ENCODE measurements around the gene ALDOA. TPM values are rescaled to one million over a fixed set of nuclear protein-coding genes. Genes with fewer than 3 reads are reported as not detected.
"Not testable (repeated sequence)": the region's sequence is repeated elsewhere in the genome, so short reads cannot be mapped to it uniquely, and the experiment has no call there.

The ALDOA gene
- polyA plus RNA-seq, 1 donor from 2014 or later: 884 TPM

- Mint-ChIP-seq H3K4me1 (no peaks in the 10 kb centered on the region), H3K27ac (no peak overlapping the region), H3K4me3 (no peak overlapping the region), H3K36me3 (peaks cover 5% of the 10 kb centered on the region), H3K27me3 (no peaks in the 10 kb centered on the region), H3K9me3 (peaks cover 0 to 2% (median 0%) of the 10 kb centered on the region in 3 donors)
Observed at GRCh38 chr16:30104090-30104489, 38.5 kb downstream of the ALDOA start.

DNA sequence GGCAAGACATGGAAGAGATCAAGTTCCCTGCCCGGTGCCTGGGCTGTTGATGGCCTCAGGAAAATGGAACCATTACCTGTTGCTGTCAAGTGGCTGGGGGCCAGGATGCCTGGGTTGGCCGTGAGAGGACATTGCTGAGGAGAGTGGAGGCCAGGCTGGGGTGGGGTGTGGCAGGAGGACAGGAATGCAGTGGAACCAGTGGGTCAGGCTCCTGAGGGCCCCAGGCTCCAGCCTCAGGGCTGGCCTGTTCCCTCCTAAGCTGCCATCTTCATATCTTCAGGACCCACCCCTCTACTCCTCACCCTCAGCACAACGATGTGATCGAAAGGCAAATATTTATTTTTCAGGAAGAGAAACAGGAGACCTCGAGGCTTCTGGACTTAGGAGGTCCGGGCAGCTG lies 38.9 kb downstream of the ALDOA start:
- peaks cover 0 to 2% (median 0%) of the 10 kb centered on the region in 3 donors for H3K9me3 Mint-ChIP-seq
- H3K27me3 Mint-ChIP-seq: no peaks in the 10 kb centered on the region
- H3K4me1 Mint-ChIP-seq: no peaks in the 10 kb centered on the region
- H3K4me3 Mint-ChIP-seq: no peak overlapping the region
- no peak overlapping the region for H3K27ac Mint-ChIP-seq
- peaks cover 5% of the 10 kb centered on the region for H3K36me3 Mint-ChIP-seq

GRCh38 chr16:30108059-30108850 lies 42.7 kb downstream of the ALDOA start:
- H3K9me3 Mint-ChIP-seq: no peaks in the 10 kb centered on the region
- H3K4me3 Mint-ChIP-seq: no peak overlapping the region
- no peaks in the 10 kb centered on the region for H3K4me1 Mint-ChIP-seq
- H3K27ac Mint-ChIP-seq: no peak overlapping the region
- peaks cover 9% of the 10 kb centered on the region for H3K36me3 Mint-ChIP-seq
- H3K27me3 Mint-ChIP-seq: no peaks in the 10 kb centered on the region

DNA sequence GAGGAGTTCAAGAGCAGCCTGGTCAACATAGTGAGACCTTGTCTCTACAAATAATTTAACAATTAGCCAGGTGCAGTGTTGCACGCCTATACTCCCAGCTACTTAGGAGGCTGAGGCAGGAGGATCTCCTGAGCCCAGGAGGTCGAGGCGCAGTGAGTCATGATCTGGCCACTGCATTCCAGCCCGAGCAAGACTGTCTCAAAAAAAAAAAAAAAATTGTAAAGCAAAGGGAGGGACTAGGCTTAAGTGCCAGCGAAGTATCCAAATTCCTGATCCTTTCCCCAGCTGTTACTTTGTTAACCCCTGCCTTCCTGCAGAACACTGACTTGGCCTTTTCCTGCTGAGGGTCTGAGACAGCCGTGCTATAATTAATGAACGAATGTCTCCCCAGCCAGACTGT lies 45.1 kb downstream of the ALDOA start:
- Mint-ChIP-seq H3K27ac (peak overlapping the region in 1 of 3 donors; percentile 16), H3K4me3 (no peak overlapping the region)

DNA sequence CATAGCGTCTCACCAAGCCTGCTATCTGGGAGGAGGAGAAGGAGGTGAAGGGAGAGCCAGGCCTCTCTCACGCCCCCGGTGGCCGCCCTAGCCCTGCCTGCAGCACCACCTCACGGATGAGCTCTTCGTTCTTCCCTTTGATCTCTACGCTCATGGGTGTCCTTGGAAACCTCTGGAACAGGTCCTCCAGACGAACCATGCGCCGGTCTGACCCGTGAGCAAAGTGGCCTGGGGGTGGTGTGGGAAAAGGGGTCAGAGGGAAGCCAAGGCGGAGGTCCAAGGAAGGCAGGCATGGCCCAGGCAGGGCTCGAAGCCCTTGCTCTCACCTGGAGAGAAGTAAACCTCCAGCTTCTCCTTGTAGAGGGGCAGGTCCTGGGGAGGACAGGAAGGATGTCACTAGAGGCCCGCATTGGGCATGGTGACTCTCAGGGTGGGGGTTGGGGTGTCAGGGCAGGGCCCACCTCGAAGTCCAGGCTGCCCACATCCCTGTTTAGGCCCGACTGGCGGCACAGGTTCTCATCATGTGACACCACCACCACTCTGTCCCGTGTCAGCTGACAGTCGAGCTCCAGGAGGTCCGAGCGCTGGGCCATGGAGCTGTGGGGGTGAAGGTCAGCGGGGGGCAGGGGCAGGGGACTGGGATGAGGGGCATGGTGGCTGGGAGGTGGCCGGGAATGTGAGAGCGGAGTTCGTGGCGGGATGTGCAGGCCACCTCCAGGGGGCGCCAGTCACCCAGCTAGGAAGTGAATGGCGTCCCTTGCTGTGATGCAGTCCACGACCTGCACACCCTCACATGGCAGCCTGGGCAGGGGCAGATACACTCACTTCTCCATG lies 46.9 kb downstream of the ALDOA start:
- H3K36me3 Mint-ChIP-seq: peaks cover 7% of the 10 kb centered on the region
- H3K9me3 Mint-ChIP-seq: no peaks in the 10 kb centered on the region
- peak overlapping the region in 1 of 3 donors; percentile 51 for H3K27ac Mint-ChIP-seq
- no peak overlapping the region for H3K4me3 Mint-ChIP-seq
- no peaks in the 10 kb centered on the region for H3K27me3 Mint-ChIP-seq
- peaks cover 3 to 7% (median 4%) of the 10 kb centered on the region in 3 donors for H3K4me1 Mint-ChIP-seq

More for the DNA sequence above, 45.1 kb downstream of the ALDOA start:
- Mint-ChIP-seq H3K9me3 (no peaks in the 10 kb centered on the region), H3K36me3 (peaks cover 8% of the 10 kb centered on the region), H3K4me1 (peaks cover 3 to 7% (median 4%) of the 10 kb centered on the region in 3 donors), H3K27me3 (no peaks in the 10 kb centered on the region)

DNA sequence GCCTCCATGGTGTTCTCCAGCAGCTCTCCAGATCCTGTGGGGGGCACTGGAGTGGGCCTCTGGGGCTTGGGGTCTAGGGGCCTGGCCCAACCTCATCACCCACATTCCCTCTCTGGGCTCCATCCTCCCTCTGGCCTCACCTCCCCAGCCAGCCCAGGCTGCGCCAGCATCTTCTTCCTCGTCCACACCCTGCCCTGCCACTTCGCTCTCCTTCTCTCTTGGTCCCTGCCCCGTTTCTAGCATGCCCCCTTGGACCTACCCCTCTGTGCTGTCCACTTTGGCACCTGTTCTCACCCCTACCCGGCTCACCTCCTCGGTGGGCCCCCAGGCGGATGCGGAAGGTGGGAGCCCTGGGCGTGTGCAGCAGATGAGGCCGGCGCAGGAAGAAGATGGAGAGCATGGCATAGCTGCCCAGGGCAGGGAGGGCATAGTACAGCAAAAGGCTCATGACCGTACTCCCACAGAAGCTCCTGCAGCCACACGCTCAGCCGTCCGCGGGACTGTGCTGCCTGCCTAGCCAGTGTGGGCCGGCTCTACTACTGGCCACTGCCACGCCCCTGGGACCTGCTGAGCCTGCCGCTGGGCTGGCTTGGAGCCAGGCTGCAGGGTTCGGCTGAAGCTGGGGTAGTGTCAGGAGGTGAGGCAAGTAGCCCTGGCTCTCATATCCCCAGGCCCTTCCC lies 47.6 kb downstream of the ALDOA start, which contains the start of gene GDPD3:
TSS of gene GDPD3 (minus strand) at position 507 of the 680 bp plus-strand sequence. CDS start at position 448, 59 bp downstream.
- H3K4me3 Mint-ChIP-seq: peak within 1 kb of the TSS in 1 of 4 donors; percentile 28
- H3K27me3 Mint-ChIP-seq: no peaks in the 10 kb centered on the region
- H3K4me1 Mint-ChIP-seq: peaks cover 3 to 7% (median 4%) of the 10 kb centered on the region in 3 donors
- no peaks in the 10 kb centered on the region for H3K9me3 Mint-ChIP-seq
- H3K36me3 Mint-ChIP-seq: peaks cover 7% of the 10 kb centered on the region
- H3K27ac Mint-ChIP-seq: peak within 1 kb of the TSS; percentile 51 to 83 (median 59)

- peaks cover 3 to 7% (median 4%) of the 10 kb centered on the region in 3 donors for H3K4me1 Mint-ChIP-seq
Observed at GRCh38 chr16:30113711-30114333, 48.3 kb downstream of the ALDOA start.

DNA sequence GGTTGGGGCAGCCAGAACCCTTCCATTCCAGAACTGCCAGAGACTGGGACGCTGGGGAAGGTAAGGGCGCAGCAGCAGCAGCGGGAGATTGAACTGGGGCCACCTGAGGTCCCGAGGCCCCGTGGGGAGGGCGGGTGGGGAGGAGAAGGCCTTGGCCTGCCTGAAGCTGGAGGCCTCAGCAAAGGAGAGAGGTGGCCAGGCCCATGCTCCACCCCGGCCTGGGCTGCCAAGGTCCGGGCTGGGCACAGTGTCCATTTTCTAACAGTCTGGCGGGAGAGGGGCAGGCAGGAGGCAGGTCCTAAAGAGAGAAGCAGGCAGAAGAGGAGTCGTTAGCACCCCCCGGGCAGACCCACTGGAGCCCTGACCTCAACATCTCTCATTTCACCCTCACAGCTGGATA lies 48.9 kb downstream of the ALDOA start:
- Mint-ChIP-seq H3K4me3 (peak overlapping the region in 2 of 4 donors; percentile 28 to 63), H3K27ac (peak overlapping the region in 1 of 3 donors; percentile 59), H3K36me3 (peaks cover 5% of the 10 kb centered on the region), H3K27me3 (no peaks in the 10 kb centered on the region), H3K4me1 (peaks cover 3 to 7% (median 4%) of the 10 kb centered on the region in 3 donors), H3K9me3 (no peaks in the 10 kb centered on the region)

More at GRCh38 chr16:30113711-30114333, 48.3 kb downstream of the ALDOA start:
- Mint-ChIP-seq H3K9me3 (no peaks in the 10 kb centered on the region), H3K27me3 (no peaks in the 10 kb centered on the region), H3K4me3 (peak overlapping the region in 1 of 4 donors; percentile 28), H3K36me3 (peaks cover 7% of the 10 kb centered on the region), H3K27ac (peak overlapping the region in 1 of 3 donors; percentile 59)

- H3K36me3 Mint-ChIP-seq, H3K4me3 Mint-ChIP-seq, H3K27me3 Mint-ChIP-seq, H3K9me3 Mint-ChIP-seq, H3K4me1 Mint-ChIP-seq: not testable (repeated sequence)
- H3K27ac Mint-ChIP-seq: peak overlapping the region in 1 of 3 donors; percentile 23
Observed at GRCh38 chr16:30114833-30115232, 49.3 kb downstream of the ALDOA start.

GRCh38 chr16:30115238-30115637 lies 49.7 kb downstream of the ALDOA start:
- H3K27ac Mint-ChIP-seq: peak overlapping the region in 1 of 3 donors; percentile 23
- no peak overlapping the region for H3K4me3 Mint-ChIP-seq
- H3K4me1 Mint-ChIP-seq: peaks cover 4 to 7% (median 6%) of the 10 kb centered on the region in 3 donors
- no peaks in the 10 kb centered on the region for H3K9me3 Mint-ChIP-seq
- peaks cover 5% of the 10 kb centered on the region for H3K36me3 Mint-ChIP-seq
- no peaks in the 10 kb centered on the region for H3K27me3 Mint-ChIP-seq

DNA sequence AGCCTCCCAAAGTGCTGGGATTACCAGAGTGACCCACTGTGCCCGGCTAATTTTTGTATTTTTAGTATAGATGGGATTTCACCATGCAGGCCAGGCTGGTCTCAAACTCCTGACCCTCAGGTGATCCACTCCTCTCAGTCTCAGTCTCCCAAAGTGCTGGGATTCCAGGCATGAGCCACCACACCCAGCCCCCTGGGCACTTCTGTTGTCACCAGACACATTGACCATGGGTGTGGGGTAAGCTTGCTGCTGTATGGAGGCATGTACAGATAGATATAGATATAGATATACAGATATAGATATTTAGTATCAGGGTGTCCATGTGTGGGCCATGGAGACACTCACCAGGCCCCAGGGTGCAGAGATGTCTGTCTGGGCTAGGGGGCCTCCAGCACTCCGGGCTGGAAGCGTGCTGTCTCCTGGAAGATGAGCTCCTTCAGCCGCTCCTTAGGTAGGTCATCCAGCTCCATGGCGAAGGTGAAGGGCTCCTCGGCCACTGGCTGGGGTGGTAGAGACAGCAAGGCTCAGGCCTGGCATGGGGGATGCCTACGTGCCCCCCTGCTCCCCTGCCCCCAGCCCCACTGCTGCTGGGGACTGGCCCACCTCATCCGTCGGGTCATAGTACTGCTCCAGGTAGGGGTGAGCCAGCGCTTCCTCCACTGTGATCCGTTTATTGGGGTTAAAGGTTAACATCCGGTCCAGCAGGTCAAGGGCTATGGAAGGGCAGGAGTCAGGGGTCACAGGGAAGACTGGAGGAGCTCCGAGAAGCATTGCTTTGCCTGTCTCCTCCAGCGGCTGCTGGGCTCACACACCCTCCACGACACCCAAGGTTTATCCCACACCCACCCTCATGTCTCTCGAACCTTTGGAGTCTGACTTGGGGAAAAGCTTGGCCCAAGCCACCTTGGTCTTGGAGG lies 51.0 kb downstream of the ALDOA start:
- Mint-ChIP-seq H3K4me1 (peaks cover 6 to 7% (median 7%) of the 10 kb centered on the region in 3 donors), H3K36me3 (peaks cover 1% of the 10 kb centered on the region), H3K27me3 (no peaks in the 10 kb centered on the region), H3K27ac (no peak overlapping the region), H3K9me3 (no peaks in the 10 kb centered on the region), H3K4me3 (no peak overlapping the region)

DNA sequence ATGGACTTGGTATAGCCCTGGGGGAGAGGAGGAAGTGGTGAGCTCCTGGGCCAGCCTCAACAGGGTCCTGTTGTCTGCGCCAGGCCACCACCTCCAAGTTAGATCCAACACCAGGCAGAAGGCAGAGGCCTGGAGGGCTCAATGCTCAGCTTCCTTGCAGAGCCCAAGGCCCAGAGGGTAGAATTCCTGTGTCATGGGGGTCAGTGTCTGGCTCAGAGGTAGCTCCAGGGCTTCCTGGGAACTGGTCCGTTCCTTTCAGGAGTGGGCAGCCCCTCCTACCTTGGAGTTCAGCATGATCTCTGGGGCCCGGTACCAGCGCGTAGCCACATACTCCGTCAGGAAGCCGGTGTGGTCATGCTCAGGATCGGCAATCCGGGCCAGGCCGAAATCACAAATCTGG lies 52.2 kb downstream of the ALDOA start:
- H3K27ac Mint-ChIP-seq: no peak overlapping the region
- H3K4me1 Mint-ChIP-seq: peaks cover 7 to 11% (median 10%) of the 10 kb centered on the region in 3 donors

GRCh38 chr16:30119428-30119827 lies 53.9 kb downstream of the ALDOA start:
- H3K27me3 Mint-ChIP-seq: no peaks in the 10 kb centered on the region
- H3K9me3 Mint-ChIP-seq: no peaks in the 10 kb centered on the region
- peak overlapping the region in 2 of 4 donors; percentile 38 to 78 for H3K4me3 Mint-ChIP-seq
- no peaks in the 10 kb centered on the region for H3K36me3 Mint-ChIP-seq
- H3K27ac Mint-ChIP-seq: peak overlapping the region in 2 of 3 donors; percentile 33 to 63
- H3K4me1 Mint-ChIP-seq: peaks cover 7 to 15% (median 11%) of the 10 kb centered on the region in 3 donors

More for the DNA sequence above, 52.2 kb downstream of the ALDOA start:
- H3K4me3 Mint-ChIP-seq: no peak overlapping the region
- H3K9me3 Mint-ChIP-seq: no peaks in the 10 kb centered on the region
- peaks cover 1% of the 10 kb centered on the region for H3K36me3 Mint-ChIP-seq
- H3K27me3 Mint-ChIP-seq: no peaks in the 10 kb centered on the region
